ENCODE measurements around the gene ZNF577. TPM values are rescaled to one million over a fixed set of nuclear protein-coding genes. Genes with fewer than 3 reads are reported as not detected.

The ZNF577 gene
- total RNA-seq, 1 donor from 2014 or later: 27.5 TPM

DNA sequence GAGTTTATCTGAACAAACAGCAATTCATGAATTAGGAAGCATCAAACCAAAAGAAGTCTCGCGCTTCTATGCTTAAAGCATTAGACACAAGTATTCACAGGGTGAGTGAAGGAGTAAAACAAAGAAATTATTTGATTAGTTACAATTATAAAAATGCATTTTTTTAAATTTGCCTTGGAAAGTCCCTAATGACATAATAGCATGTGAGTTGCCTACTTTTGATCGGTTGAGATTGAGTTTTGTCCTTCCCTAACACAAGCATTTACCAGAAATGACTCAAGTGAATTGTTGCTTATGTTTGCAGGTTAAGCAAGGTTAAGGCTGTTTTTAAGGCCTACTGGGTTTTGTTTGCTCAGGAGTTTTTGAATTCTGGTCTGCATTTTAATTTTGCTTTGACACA, 17.5 kb upstream of the ZNF577 start:
- H3K27me3 Mint-ChIP-seq: no peaks in the 10 kb centered on the region
- TF ChIP-seq, protein P1, sequence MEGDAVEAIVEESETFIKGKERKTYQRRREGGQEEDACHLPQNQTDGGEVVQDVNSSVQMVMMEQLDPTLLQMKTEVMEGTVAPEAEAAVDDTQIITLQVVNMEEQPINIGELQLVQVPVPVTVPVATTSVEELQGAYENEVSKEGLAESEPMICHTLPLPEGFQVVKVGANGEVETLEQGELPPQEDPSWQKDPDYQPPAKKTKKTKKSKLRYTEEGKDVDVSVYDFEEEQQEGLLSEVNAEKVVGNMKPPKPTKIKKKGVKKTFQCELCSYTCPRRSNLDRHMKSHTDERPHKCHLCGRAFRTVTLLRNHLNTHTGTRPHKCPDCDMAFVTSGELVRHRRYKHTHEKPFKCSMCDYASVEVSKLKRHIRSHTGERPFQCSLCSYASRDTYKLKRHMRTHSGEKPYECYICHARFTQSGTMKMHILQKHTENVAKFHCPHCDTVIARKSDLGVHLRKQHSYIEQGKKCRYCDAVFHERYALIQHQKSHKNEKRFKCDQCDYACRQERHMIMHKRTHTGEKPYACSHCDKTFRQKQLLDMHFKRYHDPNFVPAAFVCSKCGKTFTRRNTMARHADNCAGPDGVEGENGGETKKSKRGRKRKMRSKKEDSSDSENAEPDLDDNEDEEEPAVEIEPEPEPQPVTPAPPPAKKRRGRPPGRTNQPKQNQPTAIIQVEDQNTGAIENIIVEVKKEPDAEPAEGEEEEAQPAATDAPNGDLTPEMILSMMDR (IDR thresholded peaks at IDR 0.05; ENCODE audit: unreplicated experiment): no peak
- DNase-seq (ENCODE audit: low spot score, unreplicated experiment): no peak
- H3K36me3 Mint-ChIP-seq (ENCODE audit: insufficient read depth): peaks cover 45% of the 10 kb centered on the region
- H3K27ac Mint-ChIP-seq: peak overlapping the region; percentile 97
- H3K4me1 Mint-ChIP-seq (ENCODE audit: low read depth): peaks cover 11% of the 10 kb centered on the region
- H3K9me3 Mint-ChIP-seq (ENCODE audit: low read depth): peaks cover 51% of the 10 kb centered on the region
- H3K4me3 Mint-ChIP-seq (ENCODE audit: low read depth): peak overlapping the region; percentile 96

DNA sequence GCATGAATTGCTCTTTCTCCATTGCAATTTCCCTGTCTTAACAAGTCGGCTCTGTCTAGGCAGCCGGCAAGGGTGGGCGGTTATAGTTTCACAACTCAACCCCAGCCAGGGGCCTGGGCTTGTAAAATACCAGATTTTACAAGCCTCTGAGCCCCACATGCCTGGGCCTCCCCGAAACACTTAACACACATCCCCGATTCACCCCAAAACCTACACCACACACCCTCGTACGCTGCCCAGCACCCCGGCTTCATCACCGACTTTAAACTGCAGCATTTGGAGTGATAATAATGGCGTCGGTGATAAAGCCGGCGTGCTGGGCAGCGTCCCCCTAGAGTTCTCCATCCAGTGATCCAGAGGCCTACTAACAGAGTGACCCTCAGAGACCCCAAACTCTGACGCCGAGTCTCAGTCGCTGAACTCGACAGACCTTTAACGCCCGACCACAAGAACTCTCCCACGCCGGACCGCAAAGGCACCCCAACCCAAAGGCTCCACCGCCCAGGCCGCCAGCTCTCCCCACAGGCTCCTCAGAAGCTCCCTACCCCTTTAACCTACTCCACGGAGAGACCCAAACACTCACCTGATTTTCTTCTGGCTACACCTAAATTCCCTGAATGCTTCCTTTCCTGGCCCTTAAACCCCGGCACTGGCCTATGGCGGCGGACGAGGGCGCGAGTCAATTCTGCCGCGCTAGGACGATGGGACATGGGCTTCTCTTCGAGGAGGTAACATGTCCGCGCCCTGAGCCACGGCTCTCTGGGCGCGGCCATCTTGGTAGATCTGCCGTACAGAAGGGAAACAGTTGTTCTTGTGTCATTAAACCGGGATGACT, 16.8 kb upstream of the ZNF577 start, which contains the start of gene ZNF649:
TSS of gene ZNF649 (minus strand) at position 687 of the 835 bp plus-strand sequence. CDS start 4,910 bp downstream, outside the sequence.
- peak; percentile 74 for DNase-seq (ENCODE audit: low spot score, unreplicated experiment)
- Mint-ChIP-seq H3K4me1 (ENCODE audit: low read depth) (peaks cover 11% of the 10 kb centered on the region), H3K36me3 (ENCODE audit: insufficient read depth) (peaks cover 52% of the 10 kb centered on the region), H3K27me3 (no peaks in the 10 kb centered on the region), H3K9me3 (ENCODE audit: low read depth) (peaks cover 52% of the 10 kb centered on the region), H3K27ac (peak within 1 kb of the TSS; percentile 97), H3K4me3 (ENCODE audit: low read depth) (peak within 1 kb of the TSS; percentile 96)
- TF ChIP-seq, protein P1 (IDR thresholded peaks at IDR 0.05; ENCODE audit: unreplicated experiment): no peak

DNA sequence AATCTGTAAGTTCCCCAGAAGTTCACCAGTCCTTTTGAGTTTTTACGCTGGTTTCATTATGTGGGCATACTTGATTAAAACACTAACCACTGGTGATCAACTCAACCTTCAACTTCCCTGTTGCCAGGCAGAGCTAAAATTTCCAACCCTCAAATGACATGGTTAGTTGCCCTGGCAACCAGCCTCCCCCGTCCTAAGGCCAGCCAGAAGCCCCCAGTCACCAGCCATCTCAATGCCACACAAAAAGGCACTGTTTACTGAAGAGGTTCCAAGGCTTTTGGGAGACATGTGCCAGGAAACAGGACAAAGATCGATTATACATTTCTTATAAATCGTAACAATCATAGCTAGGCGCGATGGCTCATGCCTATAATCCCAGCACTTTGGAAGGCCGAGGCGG, 15.4 kb upstream of the ZNF577 start:
- Mint-ChIP-seq H3K9me3 (ENCODE audit: low read depth) (peaks cover 46% of the 10 kb centered on the region), H3K27ac (peak overlapping the region; percentile 97), H3K4me1 (ENCODE audit: low read depth) (peaks cover 11% of the 10 kb centered on the region), H3K4me3 (ENCODE audit: low read depth) (peak overlapping the region; percentile 96), H3K36me3 (ENCODE audit: insufficient read depth) (peaks cover 63% of the 10 kb centered on the region), H3K27me3 (no peaks in the 10 kb centered on the region)
- TF ChIP-seq, protein P1 (IDR thresholded peaks at IDR 0.05; ENCODE audit: unreplicated experiment): no peak
- no peak for DNase-seq (ENCODE audit: low spot score, unreplicated experiment)

DNA sequence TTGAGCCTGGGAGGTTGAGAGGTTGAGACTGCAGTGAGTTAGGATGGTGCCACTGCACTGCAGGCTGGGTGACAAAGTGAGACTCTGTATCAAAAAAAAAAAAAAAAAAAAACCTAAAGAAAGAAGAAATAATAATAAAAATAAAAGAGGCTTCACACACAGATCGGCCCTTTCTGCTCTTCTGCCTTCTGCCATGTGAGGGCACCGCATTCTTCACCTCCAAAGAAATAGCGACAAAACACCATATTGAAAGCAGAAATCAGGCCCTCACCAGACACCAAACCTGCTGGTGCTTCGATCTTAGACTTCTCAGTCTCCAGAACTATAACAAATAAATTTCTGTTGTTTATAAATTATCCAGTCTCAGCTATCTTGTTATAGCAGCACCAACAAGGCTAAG, 14.1 kb upstream of the ZNF577 start:
- peak overlapping the region; percentile 41 for H3K27ac Mint-ChIP-seq
- TF ChIP-seq, protein P1 (IDR thresholded peaks at IDR 0.05; ENCODE audit: unreplicated experiment): no peak
- DNase-seq (ENCODE audit: low spot score, unreplicated experiment): no peak
- peaks cover 8% of the 10 kb centered on the region for H3K4me1 Mint-ChIP-seq (ENCODE audit: low read depth)
- H3K9me3 Mint-ChIP-seq (ENCODE audit: low read depth): peaks cover 45% of the 10 kb centered on the region
- peak overlapping the region; percentile 96 for H3K4me3 Mint-ChIP-seq (ENCODE audit: low read depth)
- H3K27me3 Mint-ChIP-seq: no peaks in the 10 kb centered on the region
- peaks cover 73% of the 10 kb centered on the region for H3K36me3 Mint-ChIP-seq (ENCODE audit: insufficient read depth)

DNA sequence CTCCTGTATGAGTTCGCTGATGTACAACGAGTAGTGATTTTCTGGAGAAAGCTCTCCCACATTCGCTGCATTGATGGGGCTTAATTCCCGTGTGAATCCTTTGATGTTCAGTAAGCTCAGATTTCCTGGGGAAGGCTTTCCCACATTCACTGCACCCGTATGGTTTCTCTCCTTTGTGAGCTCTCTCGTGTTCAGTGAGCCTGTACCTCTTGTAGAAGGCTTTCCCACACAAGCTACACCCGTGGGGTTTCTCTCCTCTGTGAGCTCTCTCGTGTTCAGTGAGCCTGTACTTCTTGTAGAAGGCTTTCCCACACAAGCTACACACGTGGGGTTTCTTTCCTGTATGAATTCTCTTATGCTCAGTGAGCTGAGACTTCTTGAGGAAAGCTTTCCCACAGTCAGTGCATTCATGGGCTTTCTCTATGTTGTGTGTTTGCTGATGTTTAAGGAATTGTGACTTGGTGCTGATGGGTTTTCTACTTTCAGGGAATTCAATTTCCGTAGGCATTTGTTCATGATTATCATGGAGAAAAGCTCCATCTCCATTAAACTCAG, 3.5 kb upstream of the ZNF577 start:
- TF ChIP-seq, protein P1 (IDR thresholded peaks at IDR 0.05; ENCODE audit: unreplicated experiment): no peak
- peak overlapping the region; percentile 74 for H3K27ac Mint-ChIP-seq
- no peak for DNase-seq (ENCODE audit: low spot score, unreplicated experiment)
- no peaks in the 10 kb centered on the region for H3K27me3 Mint-ChIP-seq
- H3K36me3 Mint-ChIP-seq (ENCODE audit: insufficient read depth): peaks cover 90% of the 10 kb centered on the region
- peaks cover 60% of the 10 kb centered on the region for H3K9me3 Mint-ChIP-seq (ENCODE audit: low read depth)
- no peaks in the 10 kb centered on the region for H3K4me1 Mint-ChIP-seq (ENCODE audit: low read depth)
- H3K4me3 Mint-ChIP-seq (ENCODE audit: low read depth): no peak overlapping the region

Data from progenitor cell of endocrine pancreas (in vitro differentiated cells).